GM19328 (cell line): ENCODE results near the gene PCNX1.
"Not testable (repeated sequence)": the region's sequence is repeated elsewhere in the genome, so short reads cannot be mapped to it uniquely, and the experiment has no call there.

Experiments
- ATAC-seq: cut with Tn5 transposase; IDR thresholded peaks from one replicate; pipeline ENCODE4 v1.9.1; 2021; ENCODE audit warnings: mild to moderate bottlenecking, moderate library complexity; ENCODE audit not compliant: unreplicated experiment

The PCNX1 gene

GRCh38 chr14:70909733-70910614 lies 2.7 kb downstream of the PCNX1 start:
- ATAC-seq = no peak

- no peak for ATAC-seq
Measured at GRCh38 chr14:70915415-70915814, 8.2 kb downstream of the PCNX1 start.

DNA sequence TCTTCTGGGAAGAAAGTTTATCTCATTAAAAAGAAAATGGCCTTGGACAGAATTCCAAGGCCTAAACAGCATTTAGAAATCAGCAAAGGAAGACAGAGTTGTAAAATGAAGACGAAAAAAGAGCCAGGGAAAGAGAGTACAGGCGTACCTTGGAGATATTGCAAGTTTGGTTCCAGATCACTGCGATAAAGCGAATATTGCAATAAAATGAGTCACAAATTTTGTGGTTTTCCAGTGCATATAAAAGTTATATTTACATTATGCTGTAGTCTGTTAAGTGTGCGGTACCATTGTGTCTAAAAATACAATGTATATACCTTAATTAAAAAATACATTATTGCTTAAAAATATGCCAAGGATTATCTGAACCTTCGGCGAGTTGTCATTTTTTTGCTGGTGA lies 9.0 kb downstream of the PCNX1 start:
- no peak for ATAC-seq

DNA sequence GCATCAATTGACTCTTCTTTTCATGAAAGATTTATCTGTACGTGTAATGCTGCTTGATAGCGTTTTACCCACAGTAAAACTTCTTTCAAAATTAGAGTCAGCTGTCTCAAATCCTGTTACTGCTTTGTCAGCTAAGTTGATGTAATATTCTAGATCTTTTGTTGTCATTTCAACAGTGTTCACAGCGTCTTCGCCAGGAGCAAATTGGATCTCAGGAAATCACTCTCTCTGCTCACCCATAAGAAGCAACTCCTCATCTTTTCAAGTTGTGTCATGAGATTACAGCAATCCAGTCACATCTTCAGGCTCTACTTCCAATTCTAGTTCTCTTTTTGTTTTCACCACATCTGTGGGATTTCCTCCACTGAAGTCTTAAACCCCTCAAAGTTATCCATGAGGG lies 9.5 kb downstream of the PCNX1 start:
- ATAC-seq = no peak

- no peak for ATAC-seq
Measured at GRCh38 chr14:70917633-70918032, 10.4 kb downstream of the PCNX1 start.

DNA sequence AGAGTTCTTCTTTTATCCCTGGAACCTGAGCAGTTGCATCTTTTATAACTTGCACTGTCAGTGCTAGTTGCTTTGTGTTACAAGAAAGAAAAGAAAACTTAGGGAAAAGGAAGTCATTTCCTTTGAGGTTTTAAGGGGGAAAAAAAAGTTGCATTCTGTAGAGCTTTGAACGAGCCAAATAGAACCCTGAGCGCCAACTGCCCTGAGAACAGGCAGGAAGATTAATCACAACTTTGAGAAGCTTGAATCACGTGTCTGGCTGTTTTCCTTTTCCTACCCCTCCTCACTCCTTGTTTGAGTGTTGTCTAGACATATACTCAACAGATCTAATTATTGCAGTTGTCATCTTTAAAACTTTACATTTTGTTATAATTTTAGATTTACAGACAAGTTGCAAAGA lies 12.5 kb downstream of the PCNX1 start:
- no peak for ATAC-seq

DNA sequence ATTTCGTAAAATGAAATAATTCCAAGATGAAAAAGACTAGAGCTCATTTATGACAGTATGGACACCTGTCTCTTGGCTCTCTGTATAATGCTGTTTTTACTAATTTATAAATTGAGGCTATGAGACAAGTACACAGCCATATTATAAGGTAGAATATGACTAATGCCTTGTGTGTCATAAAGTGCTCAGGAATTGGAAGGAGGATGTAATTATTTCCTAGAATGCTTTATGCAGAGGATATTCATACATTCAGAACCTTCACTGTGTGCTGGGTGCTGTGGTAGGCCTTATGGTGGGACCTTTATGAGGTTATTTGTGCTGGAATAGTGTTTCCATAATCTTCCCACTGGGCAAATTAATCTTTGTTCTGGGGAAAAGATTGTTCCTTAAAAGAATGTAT lies 13.3 kb downstream of the PCNX1 start:
- ATAC-seq = no peak

DNA sequence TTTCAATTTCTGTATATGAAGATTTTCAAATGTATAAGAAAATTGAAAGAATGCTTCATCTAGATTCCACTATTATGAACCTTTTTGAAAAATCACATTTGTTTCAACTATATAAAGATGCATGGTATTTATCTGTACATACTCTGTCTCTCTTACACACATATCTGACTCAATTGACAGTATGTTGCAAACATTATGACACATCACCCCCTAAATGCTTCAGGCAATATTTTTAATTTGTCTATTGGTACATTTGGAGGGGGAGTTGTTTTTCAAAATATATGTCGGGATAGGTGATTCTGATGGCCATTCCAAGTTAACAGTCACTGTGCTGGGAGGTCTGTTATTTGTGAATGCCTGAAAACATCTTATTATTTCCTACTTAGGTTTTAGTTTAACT lies 14.4 kb downstream of the PCNX1 start:
- ATAC-seq = no peak

- no peak for ATAC-seq
Measured at GRCh38 chr14:70924521-70924920, 17.3 kb downstream of the PCNX1 start.

DNA sequence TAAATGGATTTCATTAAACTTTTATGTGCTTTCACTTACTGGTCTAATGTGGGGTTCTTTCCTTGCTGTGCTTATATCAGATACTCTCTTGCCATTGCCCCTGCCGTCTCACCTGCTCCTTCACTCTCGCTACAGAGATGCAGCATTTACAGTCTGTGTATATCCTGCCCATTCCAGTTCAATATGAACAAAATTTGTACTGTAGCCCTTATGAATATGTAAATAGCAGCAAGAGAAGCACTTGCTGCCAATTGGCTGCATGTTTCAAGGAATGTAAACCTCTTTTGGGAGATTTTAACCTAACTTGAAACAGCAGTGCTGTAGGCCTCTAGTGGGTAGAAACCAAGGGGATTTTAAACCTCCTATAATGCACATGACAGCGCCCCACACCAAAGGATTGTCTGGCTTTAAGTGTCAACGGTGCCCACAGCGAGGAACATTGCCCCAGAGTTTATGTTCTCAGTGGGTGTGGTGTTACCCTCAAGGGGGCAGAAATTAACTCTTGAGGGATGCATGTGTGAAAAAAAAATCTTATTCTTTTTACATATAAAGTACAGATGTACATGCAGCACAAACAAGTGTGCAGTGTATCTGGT lies 19.1 kb downstream of the PCNX1 start:
- no peak for ATAC-seq

- ATAC-seq = no peak
Measured at GRCh38 chr14:70931008-70931407, 23.7 kb downstream of the PCNX1 start.

GRCh38 chr14:70934084-70934483 lies 26.8 kb downstream of the PCNX1 start:
- ATAC-seq = no peak

GRCh38 chr14:70934502-70935134 lies 27.4 kb downstream of the PCNX1 start:
- no peak for ATAC-seq

GRCh38 chr14:70935135-70935534 lies 27.9 kb downstream of the PCNX1 start:
- ATAC-seq = no peak

GRCh38 chr14:70939693-70940092 lies 32.4 kb downstream of the PCNX1 start:
- ATAC-seq = not testable (repeated sequence)

GRCh38 chr14:70941637-70942341 lies 34.5 kb downstream of the PCNX1 start:
- ATAC-seq = not testable (repeated sequence)

DNA sequence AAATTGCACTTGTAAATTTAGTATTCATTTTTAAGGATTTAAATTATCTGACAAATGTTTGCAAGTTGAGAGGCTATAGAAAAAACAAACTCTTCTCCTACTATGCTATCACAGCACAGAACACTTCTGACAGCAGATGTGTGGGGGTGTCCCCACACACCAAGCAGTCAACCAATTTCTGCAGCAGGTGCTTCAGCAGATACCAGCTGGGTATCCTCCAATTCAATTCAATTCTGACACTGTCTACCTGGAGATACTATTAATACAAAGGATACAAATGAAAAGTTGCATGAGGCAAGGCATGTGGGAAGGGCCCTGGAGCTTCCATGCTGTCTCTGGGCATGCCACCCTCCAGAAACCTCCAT lies 35.1 kb downstream of the PCNX1 start:
- ATAC-seq = no peak

- ATAC-seq = not testable (repeated sequence)
Measured at GRCh38 chr14:70942721-70943120, 35.5 kb downstream of the PCNX1 start.

- no peak for ATAC-seq
Measured at GRCh38 chr14:70943838-70944237, 36.6 kb downstream of the PCNX1 start.

GRCh38 chr14:70947739-70948138 lies 40.5 kb downstream of the PCNX1 start:
- no peak for ATAC-seq

- no peak for ATAC-seq
Measured at GRCh38 chr14:70952485-70952884, 45.2 kb downstream of the PCNX1 start.
